K562 (cell line): ENCODE measurements around the gene KLHL22. TPM values are rescaled to one million over a fixed set of nuclear protein-coding genes. Genes with fewer than 3 reads are reported as not detected.

Source experiments
- BCL6 ChIP-seq: fragments of 250-450 bp; sonication (Bioruptor Pico); IDR thresholded peaks from 2 replicates; pipeline ENCODE4 v1.4.0; 2020
- CHD2 ChIP-seq: IDR thresholded peaks from 2 replicates; pipeline ENCODE4 v1.6.1; 2011; ENCODE audit warnings: low read depth, low read length
- CREB5 ChIP-seq: fragments of 250-450 bp; sonication (Bioruptor Pico); IDR thresholded peaks from 2 replicates; pipeline ENCODE4 v1.5.0; 2020; ENCODE audit warnings: mild to moderate bottlenecking
- EGR1 ChIP-seq: fragments of 450-650 bp; conservative IDR thresholded peaks from 2 replicates; pipeline ENCODE4 v1.6.1; 2017; ENCODE audit warnings: mild to moderate bottlenecking
- ETS1 ChIP-seq: conservative IDR thresholded peaks from 2 replicates; pipeline ENCODE4 v1.6.1; 2011; ENCODE audit warnings: low read depth, mild to moderate bottlenecking, low read length; ENCODE audit not compliant: control insufficient read depth
- ID3 ChIP-seq, 2 experiments: fragments of 250-450 bp in 1 of 2; fragments of 450-650 bp in 1 of 2; sonication (Bioruptor Pico) in 1 of 2; IDR thresholded peaks; 2 replicates each; pipeline versions ENCODE4 v1.6.1 to v1.8.0; 2016 to 2021; ENCODE audit warnings: mild to moderate bottlenecking in 2 of 2, moderate library complexity in 2 of 2, missing compliant biosample characterization in 1 of 2, missing genetic modification characterization in 1 of 2
- KDM2B ChIP-seq: fragments of 250-450 bp; sonication (Bioruptor Pico); IDR thresholded peaks from 2 replicates; pipeline ENCODE4 v1.8.0; 2021; ENCODE audit warnings: mild to moderate bottlenecking, moderate library complexity
- KDM5B ChIP-seq: fragments of 200-600 bp; sonication (generic); IDR thresholded peaks from 2 replicates; pipeline ENCODE4 v1.6.1; 2012; ENCODE audit warnings: low read depth, mild to moderate bottlenecking, moderate library complexity, low read length, control low read depth, inconsistent platforms; ENCODE audit not compliant: insufficient replicate concordance
- MBD2 ChIP-seq: sonication (generic); IDR thresholded peaks from 2 replicates; pipeline ENCODE4 v1.6.1; 2016; ENCODE audit warnings: low read depth, borderline replicate concordance
- MTF1 ChIP-seq: fragments of 250-450 bp; sonication (Bioruptor Pico); IDR thresholded peaks from 2 replicates; pipeline ENCODE4 v1.9.0; 2021; ENCODE audit warnings: moderate library complexity, mild to moderate bottlenecking, inconsistent platforms, borderline replicate concordance
- PHF20 ChIP-seq: fragments of 450-650 bp; IDR thresholded peaks from 2 replicates; pipeline ENCODE4 v1.6.1; 2018; ENCODE audit not compliant: partially characterized antibody
- POLR2H ChIP-seq: IDR thresholded peaks from 2 replicates; pipeline ENCODE4 v1.6.1; 2016; ENCODE audit warnings: missing genetic modification characterization, low read depth, mild to moderate bottlenecking, control low read depth, missing compliant biosample characterization, moderate library complexity
- RFX1 ChIP-seq: fragments of 450-650 bp; IDR thresholded peaks from 2 replicates; pipeline ENCODE4 v1.6.1; 2016; ENCODE audit warnings: mild to moderate bottlenecking, moderate library complexity
- SIX5 ChIP-seq, 2 experiments: IDR thresholded peaks; 2 replicates each; pipeline ENCODE4 v1.6.1; 2011; ENCODE audit warnings: low read length in 2 of 2, borderline replicate concordance in 1 of 2, low read depth in 1 of 2, mild to moderate bottlenecking in 1 of 2, moderate library complexity in 1 of 2; ENCODE audit not compliant: insufficient read depth in 1 of 2
- SMAD4 ChIP-seq: fragments of 250-450 bp; sonication (Bioruptor Pico); conservative IDR thresholded peaks from 2 replicates; pipeline ENCODE4 v1.8.0; 2021; ENCODE audit warnings: inconsistent platforms, mild to moderate bottlenecking, moderate library complexity
- TBL1XR1 ChIP-seq, 2 experiments: IDR thresholded peaks; 2 replicates each; pipeline ENCODE4 v1.6.1; 2012; ENCODE audit warnings: improper control_type of control experiment in 2 of 2, low read length in 2 of 2, mild to moderate bottlenecking in 1 of 2
- THAP12 ChIP-seq: fragments of 250-450 bp; sonication (Bioruptor Pico); IDR thresholded peaks from 2 replicates; pipeline ENCODE4 v1.9.0; 2021; ENCODE audit warnings: mild to moderate bottlenecking, inconsistent platforms
- YY1 ChIP-seq, 3 experiments: IDR thresholded peaks; 2 replicates each; pipeline ENCODE4 v1.6.1; 2011; ENCODE audit warnings: low read length in 2 of 3, mild to moderate bottlenecking in 2 of 3, moderate library complexity in 2 of 3, borderline replicate concordance in 1 of 3, control low read depth in 1 of 3, low read depth in 1 of 3; ENCODE audit not compliant: insufficient read depth in 3 of 3, insufficient replicate concordance in 2 of 3, control insufficient read depth in 1 of 3, insufficient read length in 1 of 3; ENCODE audit errors: extremely low read depth in 1 of 3
- ZKSCAN8 ChIP-seq: fragments of 200-800 bp; sonication (Bioruptor generic); IDR thresholded peaks from 2 replicates; pipeline ENCODE4 v1.6.1; 2016; ENCODE audit warnings: missing genetic modification characterization, missing compliant biosample characterization
- ZNF384 ChIP-seq: IDR thresholded peaks from 2 replicates; pipeline ENCODE4 v1.6.1; 2012; ENCODE audit warnings: low read depth, low read length, improper control_type of control experiment
- polyA plus RNA-seq, 8 experiments: library from polyadenylated mRNA; depleted of rRNA in 4 of 8; stranded (reverse) in 5 of 8; unstranded in 3 of 8; fragments of >200 nt; fragmentation: Nextera tagmentation in 2 of 8; fragmentation: Illumina TruSeq in 1 of 8; extraction: Ambion mirVana in 2 of 8; extraction: Trizol in 1 of 8; gene quantifications; 2 replicates each; pipeline versions ENCODE4 v1.2.1 to v1.2.3, GENCODE V29; 2011 to 2014; ENCODE audit warnings: inconsistent platforms in 1 of 8, missing spikeins in 1 of 8
- total RNA-seq, 7 experiments: library from RNA; depleted of rRNA in 6 of 7; stranded (reverse); fragments of >200 nt in 6 of 7; fragmentation: Illumina TruSeq in 2 of 7; extraction: Trizol in 2 of 7; gene quantifications; 2 replicates each; pipeline versions ENCODE4 v1.2.1 to v1.2.3, GENCODE V29; 2011 to 2021; ENCODE audit warnings: low replicate concordance in 1 of 7

Gene KLHL22
- total and polyA plus RNA-seq, 9 of the 15 experiments (the other 6 are each of a cell fraction or from before 2014, with no cell fraction given), result 1.3 to 25.6 (median 15.2) TPM

GRCh38 chr22:20393705-20394476 is 101.7 kb downstream of the KLHL22 start, which contains the start of gene ZNF74 (continued):
- TF ChIP-seq SIX5 (IDR thresholded peaks at IDR 0.05; ENCODE audit: borderline replicate concordance in 1 of 2, insufficient read depth in 1 of 2, low read depth in 1 of 2, low read length in 2 of 2) (peak; percentile 96 to 97), KDM5B (peak; percentile 99), CHD2 (peak; percentile 64), ZNF384 (peak; percentile 69), CREB5 (CRISPR knock-in tag) (0 out of 2 replicates have a peak, but pooled peaks have one; percentile 77), YY1 (IDR thresholded peaks at IDR 0.05; ENCODE audit: borderline replicate concordance in 1 of 3, control insufficient read depth in 1 of 3, extremely low read depth in 1 of 3, insufficient read depth in 3 of 3, insufficient read length in 1 of 3, insufficient replicate concordance in 2 of 3, low read depth in 1 of 3, low read length in 2 of 3) (peak; percentile 62 to 94 (median 94)), EGR1 (no peak), BCL6 (peak; percentile 97), MTF1 (CRISPR knock-in tag) (no peak), TBL1XR1 (IDR thresholded peaks at IDR 0.05; ENCODE audit: low read length in 2 of 2) (peak; percentile 14 to 78; a peak in 3 of 4 replicates), POLR2H (tag) (peak; percentile 94; the same call in 1 of the 2 replicates), SMAD4 (CRISPR knock-in tag) (peak; percentile 73), RFX1 (no peak), PHF20 (no peak), THAP12 (CRISPR knock-in tag) (peak; percentile 93), ID3 (CRISPR knock-in tag; IDR thresholded peaks at IDR 0.05) (no peak), ID3 (tag; IDR thresholded peaks at IDR 0.05) (peak; percentile 89), ZKSCAN8 (CRISPR knock-in tag) (no peak), ETS1 (peak; percentile 98), MBD2 (no peak), KDM2B (CRISPR knock-in tag) (peak; percentile 92)
